ENCODE data around the gene SNTB2.
A peak's percentile ranks its signal among the peaks of the same experiment; 100 is the strongest.

SNTB2 gene

GRCh38 chr16:69180011-69180338 is 7.0 kb upstream of the SNTB2 start:
- no peak for DNase-seq (ENCODE audit: low read depth)

GRCh38 chr16:69182730-69183416 is 4.1 kb upstream of the SNTB2 start:
- DNase-seq (ENCODE audit: low read depth): no peak

GRCh38 chr16:69187446-69188235 is 677 bp downstream of the SNTB2 start:
- DNase-seq (ENCODE audit: low read depth): no peak

- no peak for DNase-seq (ENCODE audit: low read depth)
Observed at GRCh38 chr16:69188236-69188549, 1.2 kb downstream of the SNTB2 start.

- DNase-seq (ENCODE audit: low read depth): no peak
Observed at GRCh38 chr16:69188716-69189115, 1.8 kb downstream of the SNTB2 start.

GRCh38 chr16:69190046-69190588 is 3.2 kb downstream of the SNTB2 start:
- DNase-seq (ENCODE audit: low read depth): no peak

GRCh38 chr16:69190598-69190997 is 3.6 kb downstream of the SNTB2 start:
- no peak for DNase-seq (ENCODE audit: low read depth)

- DNase-seq (ENCODE audit: low read depth): no peak
Observed at GRCh38 chr16:69191136-69191535, 4.2 kb downstream of the SNTB2 start.

- DNase-seq (ENCODE audit: low read depth): no peak
Observed at GRCh38 chr16:69193855-69194254, 6.9 kb downstream of the SNTB2 start.

- no peak for DNase-seq (ENCODE audit: low read depth)
Observed at GRCh38 chr16:69194488-69194887, 7.5 kb downstream of the SNTB2 start.

GRCh38 chr16:69195369-69196029 is 8.5 kb downstream of the SNTB2 start:
- DNase-seq (ENCODE audit: low read depth): no peak

GRCh38 chr16:69197573-69197972 is 10.6 kb downstream of the SNTB2 start:
- no peak for DNase-seq (ENCODE audit: low read depth)

GRCh38 chr16:69199382-69199781 is 12.4 kb downstream of the SNTB2 start:
- no peak for DNase-seq (ENCODE audit: low read depth)

GRCh38 chr16:69201291-69201690 is 14.3 kb downstream of the SNTB2 start:
- no peak for DNase-seq (ENCODE audit: low read depth)

GRCh38 chr16:69201787-69202186 is 14.8 kb downstream of the SNTB2 start:
- DNase-seq (ENCODE audit: low read depth): no peak

GRCh38 chr16:69204172-69204571 is 17.2 kb downstream of the SNTB2 start:
- no peak for DNase-seq (ENCODE audit: low read depth)

GRCh38 chr16:69209735-69210134 is 22.8 kb downstream of the SNTB2 start:
- no peak for DNase-seq (ENCODE audit: low read depth)

GRCh38 chr16:69217433-69217832 is 30.5 kb downstream of the SNTB2 start:
- DNase-seq (ENCODE audit: low read depth): peak; percentile 55

- DNase-seq (ENCODE audit: low read depth): no peak
Observed at GRCh38 chr16:69219279-69219678, 32.3 kb downstream of the SNTB2 start.

- no peak for DNase-seq (ENCODE audit: low read depth)
Observed at GRCh38 chr16:69223882-69224281, 36.9 kb downstream of the SNTB2 start.

- DNase-seq (ENCODE audit: low read depth): no peak
Observed at GRCh38 chr16:69225121-69225520, 38.2 kb downstream of the SNTB2 start.

- DNase-seq (ENCODE audit: low read depth): no peak
Observed at GRCh38 chr16:69233124-69233523, 46.2 kb downstream of the SNTB2 start.

GRCh38 chr16:69234460-69234859 is 47.5 kb downstream of the SNTB2 start:
- DNase-seq (ENCODE audit: low read depth): no peak
